Right atrium auricular region (tissue), 2 donors: Measurements from ENCODE around the gene ARSB. TPM values are rescaled to one million over a fixed set of nuclear protein-coding genes. Genes with fewer than 3 reads are reported as not detected.
A peak's percentile ranks its signal among the peaks of the same experiment; 100 is the strongest.

Experiments
- DNase-seq: peaks from one replicate; pipeline ENCODE4 v3.0.0-alpha.2; 2019; ENCODE audit warnings: low spot score
- H3K27ac ChIP-seq, 2 donors: fragments of 200-600 bp; sonication (generic); 1 replicate in 1 of 2; 2 replicates in 1 of 2; pipeline ENCODE4 v1.5.1; 2016 to 2019
- H3K27me3 ChIP-seq, 2 donors: fragments of 200-600 bp; sonication (generic); one replicate each; pipeline versions ENCODE4 v1.5.1 to v1.6.0; 2017 to 2019
- H3K36me3 ChIP-seq: fragments of 200-600 bp; sonication (generic); one replicate; pipeline ENCODE4 v1.5.1; 2016
- H3K4me1 ChIP-seq, 2 donors: fragments of 200-600 bp; sonication (generic); one replicate each; pipeline versions ENCODE4 v1.5.1 to v1.6.0; 2017 to 2019
- H3K4me3 ChIP-seq, 2 donors: fragments of 200-600 bp; sonication (generic); 1 replicate in 1 of 2; 2 replicates in 1 of 2; pipeline ENCODE4 v1.5.1; 2017 to 2019; ENCODE audit warnings: mild to moderate bottlenecking in 1 of 2, moderate library complexity in 1 of 2
- H3K9me3 ChIP-seq, 2 donors: fragments of 200-600 bp; sonication (generic); one replicate each; pipeline ENCODE4 v1.5.1; 2019
- total RNA-seq, 2 donors: library from RNA; depleted of rRNA; stranded (reverse); fragments of >200 nt; gene quantifications; one replicate each; pipeline ENCODE4 v1.1.0, GENCODE V29; 2016
- TF ChIP-seq, protein P1 (sequence below), 2 donors: fragments of 200-600 bp; sonication (generic); IDR thresholded peaks; one replicate each; pipeline ENCODE4 v1.5.1; 2019; ENCODE audit warnings: antibody characterized with exemption in 2 of 2

ARSB gene
- total RNA-seq, 2 donors from 2014 or later = 11.5 to 16.4 TPM

DNA sequence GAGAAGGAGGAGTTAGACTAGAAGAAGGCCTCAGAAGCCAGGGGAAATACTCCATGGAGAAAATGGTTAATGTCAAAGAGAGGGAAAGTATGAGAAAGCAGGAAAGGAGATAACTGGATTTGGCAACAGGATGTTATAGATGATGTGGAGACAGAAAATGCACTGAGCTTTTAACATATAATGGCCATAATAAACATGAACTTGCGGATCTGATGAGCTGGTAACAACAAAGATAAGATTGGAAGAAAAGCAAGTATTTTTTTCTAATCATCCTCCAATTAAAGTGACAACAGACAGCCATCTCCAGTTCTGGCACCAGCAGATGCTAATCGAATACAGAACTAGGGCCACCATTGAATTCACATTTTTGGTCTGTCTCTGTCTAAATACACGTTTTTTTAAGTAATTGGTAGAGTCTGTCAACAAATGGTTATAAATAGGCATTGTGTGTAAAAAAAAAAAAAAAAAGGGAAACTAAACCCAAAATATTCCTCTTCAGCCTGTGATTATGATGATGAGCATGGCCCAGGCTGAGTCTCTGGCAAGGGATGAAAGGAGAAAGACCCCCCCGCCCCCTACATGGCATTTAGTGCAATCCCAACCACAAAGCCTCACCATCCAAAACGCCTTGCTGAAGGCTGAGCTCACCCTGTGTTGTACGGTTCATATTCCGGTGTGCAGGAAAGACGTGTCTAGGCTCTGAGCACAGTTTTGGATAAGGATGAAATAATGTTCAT lies 187.0 kb downstream of the ARSB start:
- Histone ChIP-seq H3K27me3 (no peaks in the 10 kb centered on the region), H3K36me3 (no peaks in the 10 kb centered on the region), H3K27ac (peak overlapping the region in 1 of 2 donors; percentile 10), H3K9me3 (no peaks in the 10 kb centered on the region), H3K4me1 (no peaks in the 10 kb centered on the region), H3K4me3 (no peak overlapping the region)
- no peak for DNase-seq
- TF ChIP-seq, protein P1, sequence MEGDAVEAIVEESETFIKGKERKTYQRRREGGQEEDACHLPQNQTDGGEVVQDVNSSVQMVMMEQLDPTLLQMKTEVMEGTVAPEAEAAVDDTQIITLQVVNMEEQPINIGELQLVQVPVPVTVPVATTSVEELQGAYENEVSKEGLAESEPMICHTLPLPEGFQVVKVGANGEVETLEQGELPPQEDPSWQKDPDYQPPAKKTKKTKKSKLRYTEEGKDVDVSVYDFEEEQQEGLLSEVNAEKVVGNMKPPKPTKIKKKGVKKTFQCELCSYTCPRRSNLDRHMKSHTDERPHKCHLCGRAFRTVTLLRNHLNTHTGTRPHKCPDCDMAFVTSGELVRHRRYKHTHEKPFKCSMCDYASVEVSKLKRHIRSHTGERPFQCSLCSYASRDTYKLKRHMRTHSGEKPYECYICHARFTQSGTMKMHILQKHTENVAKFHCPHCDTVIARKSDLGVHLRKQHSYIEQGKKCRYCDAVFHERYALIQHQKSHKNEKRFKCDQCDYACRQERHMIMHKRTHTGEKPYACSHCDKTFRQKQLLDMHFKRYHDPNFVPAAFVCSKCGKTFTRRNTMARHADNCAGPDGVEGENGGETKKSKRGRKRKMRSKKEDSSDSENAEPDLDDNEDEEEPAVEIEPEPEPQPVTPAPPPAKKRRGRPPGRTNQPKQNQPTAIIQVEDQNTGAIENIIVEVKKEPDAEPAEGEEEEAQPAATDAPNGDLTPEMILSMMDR (IDR thresholded peaks at IDR 0.05) = no peak

DNA sequence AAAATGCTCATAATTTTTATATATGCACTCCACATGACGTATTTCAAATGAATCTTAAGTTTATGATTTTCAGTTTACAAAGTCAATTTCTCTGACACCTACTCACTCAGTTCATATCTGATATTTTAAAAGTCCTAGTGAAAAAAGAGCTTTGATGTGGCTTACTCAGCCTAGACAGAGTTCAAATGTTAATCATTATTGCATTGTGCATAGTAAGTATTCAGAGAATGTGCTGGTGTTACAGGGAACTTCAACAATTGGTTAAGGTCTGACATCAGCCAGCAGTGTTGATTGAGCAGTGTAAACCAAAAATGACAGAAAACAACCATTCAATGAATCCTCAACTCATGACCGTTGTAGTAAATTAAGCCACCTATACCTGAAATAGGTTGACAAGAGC lies 189.4 kb downstream of the ARSB start:
- Histone ChIP-seq H3K27ac (no peak overlapping the region), H3K4me1 (no peaks in the 10 kb centered on the region), H3K27me3 (no peaks in the 10 kb centered on the region), H3K4me3 (no peak overlapping the region), H3K9me3 (no peaks in the 10 kb centered on the region), H3K36me3 (no peaks in the 10 kb centered on the region)
- TF ChIP-seq, protein P1 (IDR thresholded peaks at IDR 0.05) = no peak
- DNase-seq = no peak

DNA sequence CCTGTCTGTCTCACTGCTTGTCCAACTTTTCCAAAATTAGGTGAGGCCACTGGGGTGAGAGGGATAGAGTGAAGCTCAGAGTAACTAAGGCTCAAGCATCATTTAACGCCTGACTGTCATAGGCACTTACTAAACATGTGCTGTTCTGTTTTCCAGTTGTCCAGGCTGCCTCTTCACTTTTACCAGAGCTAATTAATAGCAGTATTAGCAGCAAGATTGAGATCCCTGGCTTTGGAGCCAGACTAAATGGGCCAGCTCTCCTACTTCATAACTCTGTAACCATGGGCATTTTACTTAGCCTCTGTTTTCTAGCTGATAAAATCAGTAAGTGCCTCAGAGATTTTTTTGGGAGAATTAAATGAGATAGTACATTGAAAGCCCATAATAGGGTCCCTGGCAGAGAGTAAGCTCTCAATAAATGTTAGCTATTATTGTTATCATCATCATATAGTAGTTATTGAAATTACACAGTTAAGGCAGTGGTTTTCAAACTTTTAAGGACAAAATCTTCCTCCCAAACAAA lies 190.4 kb downstream of the ARSB start:
- Histone ChIP-seq H3K27ac (no peak overlapping the region), H3K9me3 (no peaks in the 10 kb centered on the region), H3K4me3 (no peak overlapping the region), H3K4me1 (no peaks in the 10 kb centered on the region), H3K27me3 (no peaks in the 10 kb centered on the region), H3K36me3 (no peaks in the 10 kb centered on the region)
- TF ChIP-seq, protein P1 (IDR thresholded peaks at IDR 0.05) = no peak
- no peak for DNase-seq

DNA sequence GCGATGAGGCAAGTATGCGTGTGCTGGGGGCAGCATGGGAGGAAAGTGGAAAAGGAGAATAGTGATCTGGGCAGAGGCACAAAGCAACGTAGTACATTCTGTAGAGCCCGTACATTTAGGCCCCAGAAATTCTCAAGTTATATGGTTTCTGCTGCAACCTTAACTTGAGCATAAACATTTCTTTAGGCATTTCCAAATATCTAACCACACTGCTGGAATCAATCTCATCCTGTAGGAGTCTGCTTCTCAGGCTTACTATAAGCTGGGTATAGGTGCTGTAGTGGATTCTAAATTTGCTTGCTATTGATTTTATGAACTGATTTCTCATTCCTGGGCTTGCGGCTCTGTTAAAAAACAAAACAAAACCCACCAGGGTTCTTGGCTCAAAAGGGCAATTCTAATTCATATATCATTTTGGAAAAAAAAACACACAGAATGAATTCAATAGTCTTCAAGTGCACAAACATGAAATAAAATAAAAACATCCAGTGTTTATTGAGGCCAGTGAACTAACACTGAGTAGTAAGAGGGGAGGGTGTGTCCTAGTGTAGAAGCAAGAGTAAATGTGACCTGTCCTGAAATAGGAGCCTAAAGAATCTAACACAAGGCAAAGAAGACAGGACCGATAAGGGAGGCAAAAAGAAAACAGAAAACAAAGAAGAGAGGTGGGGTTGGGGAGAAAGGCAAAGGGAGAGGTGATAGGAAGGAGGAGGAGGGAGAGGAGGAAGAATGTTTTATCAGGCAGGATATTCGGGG lies 191.0 kb downstream of the ARSB start:
- Histone ChIP-seq H3K4me3 (no peak overlapping the region), H3K36me3 (no peaks in the 10 kb centered on the region), H3K4me1 (no peaks in the 10 kb centered on the region), H3K27ac (no peak overlapping the region), H3K9me3 (no peaks in the 10 kb centered on the region), H3K27me3 (no peaks in the 10 kb centered on the region)
- TF ChIP-seq, protein P1 (IDR thresholded peaks at IDR 0.05) = no peak
- DNase-seq = no peak

DNA sequence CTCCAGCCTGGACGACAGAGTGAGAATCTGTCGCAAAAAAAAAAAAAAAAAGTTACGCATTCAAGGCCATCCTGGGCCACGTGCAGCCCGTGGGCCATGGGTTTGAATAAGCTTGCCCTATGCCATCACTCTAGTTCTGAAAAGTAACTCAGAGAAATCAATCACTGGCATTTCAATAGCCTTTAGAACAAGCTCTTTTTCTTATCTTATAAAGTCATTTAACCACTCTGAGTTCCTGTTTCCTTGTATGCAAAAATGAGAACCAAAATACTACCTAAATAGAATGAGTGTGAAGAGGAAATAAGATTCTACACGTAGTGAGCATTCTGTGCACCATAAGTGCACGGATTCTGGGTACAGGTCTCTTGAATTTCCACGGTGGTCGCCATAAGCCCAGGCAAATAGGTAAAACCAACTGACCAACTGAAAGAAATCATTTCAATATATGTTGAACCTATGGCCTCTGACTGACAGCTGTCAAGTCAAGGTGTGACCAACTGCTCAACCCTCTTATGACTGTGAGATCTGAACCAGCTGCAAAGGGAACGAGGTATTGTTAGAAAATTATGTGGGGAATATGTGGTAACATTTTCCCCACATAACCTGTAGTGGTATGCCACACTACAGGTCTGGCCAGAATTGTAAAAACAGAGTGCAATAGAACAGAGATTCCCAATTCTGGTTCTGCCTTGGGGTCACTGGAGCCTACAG lies 192.6 kb downstream of the ARSB start:
- H3K27me3 ChIP-seq = no peaks in the 10 kb centered on the region
- no peak overlapping the region for H3K27ac ChIP-seq
- TF ChIP-seq, protein P1 (IDR thresholded peaks at IDR 0.05) = no peak
- H3K4me3 ChIP-seq = no peak overlapping the region
- H3K4me1 ChIP-seq = peaks cover 0 to 8% of the 10 kb centered on the region in 2 donors
- no peaks in the 10 kb centered on the region for H3K9me3 ChIP-seq
- no peak for DNase-seq
- no peaks in the 10 kb centered on the region for H3K36me3 ChIP-seq
